Pancreas (tissue), 10 donors: ENCODE measurements around the gene C19orf53. TPM values are rescaled to one million over a fixed set of nuclear protein-coding genes. Genes with fewer than 3 reads are reported as not detected.

Experiments
- ATAC-seq, 4 donors: fragments of 200-7000 bp; cut with Tn5 transposase; one replicate each; pipeline versions ENCODE4 v1.8.0 to v1.9.1; 2020; ENCODE audit warnings: mild to moderate bottlenecking in 4 of 4, moderate library complexity in 4 of 4
- DNase-seq, 6 donors: peaks; one replicate each; pipeline ENCODE4 v3.0.0-alpha.2; 2020
- FAIRE-seq: peaks from 2 replicates; lab custom pipeline; 2012; peaks lifted over from hg19 to GRCh38; lab: Jason Lieb, UNC
- H3K27ac ChIP-seq, 4 donors: fragments of 200-600 bp; sonication (generic); 1 replicate in 3 of 4; 2 replicates in 1 of 4; pipeline versions ENCODE4 v1.5.0 to v1.8.0; 2020
- H3K27me3 ChIP-seq, 4 donors: fragments of 200-600 bp; one replicate each; pipeline ENCODE4 v1.8.0; 2021
- H3K36me3 ChIP-seq, 3 donors: fragments of 200-600 bp; sonication (generic) in 1 of 3; one replicate each; pipeline versions ENCODE4 v1.5.0 to v1.8.0; 2020 to 2021
- H3K4me1 ChIP-seq, 3 donors: fragments of 200-600 bp; one replicate each; pipeline ENCODE4 v1.8.0; 2021
- H3K4me3 ChIP-seq, 4 donors: fragments of 200-600 bp; sonication (generic) in 2 of 4; one replicate each; pipeline versions ENCODE4 v1.5.0 to v1.8.0; 2020 to 2021
- H3K9me3 ChIP-seq, 4 donors: fragments of 200-600 bp; one replicate each; pipeline ENCODE4 v1.8.0; 2021
- CTCF ChIP-seq, 4 donors: fragments of 200-600 bp; sonication (generic) in 3 of 4; IDR thresholded peaks; one replicate each; pipeline versions ENCODE4 v1.5.0 to v1.8.0; 2021; ENCODE audit warnings: antibody characterized with exemption in 4 of 4
- WGBS, 2 donors: extraction: QIAGEN DNeasy Blood & Tissue Kit; methylation state at CpG; one replicate each; pipeline ENCODE4 v1.1.7; 2013; 5-methylcytosine and 5-hydroxymethylcytosine counted together
- intact Hi-C, 3 donors: fragments of 100-400 bp; cut with DNase I; formaldehyde crosslinking; loops; one replicate each; pipeline versions ENCODE4 v1.11.1 to v1.14.2; 2022
- polyA plus RNA-seq, 2 donors: library from polyadenylated mRNA; stranded (reverse); fragments of 200-250 nt; gene quantifications; one replicate each; pipeline ENCODE4 v1.2.3, GENCODE V29; 2013
- total RNA-seq, 6 donors: library from RNA; stranded (reverse); fragmentation: NEBNext Ultra II Directional in 4 of 6; extraction: Animal tissue kit (Norgen Biotek cat#: 25700) in 4 of 6; gene quantifications; one replicate each; pipeline versions ENCODE4 v1.2.1 to v1.2.4, GENCODE V29; 2021 to 2023
- donor health status: healthy with polysubstance abuse.
- donor health status: DM: no; HTN: no; CAD: no; lungs with moderate emphysema.
- donor health status: DM: no; HTN: no; CAD: no.
- donor health status: control.
- donor health status: control.
- donor health status: Bipolar disorder and iron deficiency.
- donor health status: DM: yes; HTN: yes; CAD: no.
- donor health status: DM: no; HTN: no; CAD: no.
- donor health status: DM: no; HTN: no; CAD: no.
- donor health status: DM: yes; HTN: yes; CAD: no.

C19orf53 gene
- total and polyA plus RNA-seq, 8 donors: 18.9 to 99.0 (median 32.1) TPM

- 95 to 97% methylated on average over 2 of the region's 2 CpGs for WGBS, 2 donors
- Histone ChIP-seq H3K27ac (no peak overlapping the region), H3K9me3 (no peaks in the 10 kb centered on the region), H3K4me1 (no peaks in the 10 kb centered on the region), H3K4me3 (no peak overlapping the region), H3K36me3 (no peaks in the 10 kb centered on the region), H3K27me3 (no peaks in the 10 kb centered on the region)
- no peak for ATAC-seq
- no peak for DNase-seq
- no peak for FAIRE-seq
- TF ChIP-seq CTCF (IDR thresholded peaks at IDR 0.05): no peak
- intact Hi-C loops: no loop called here
Measured at GRCh38 chr19:13821292-13821691, 47.0 kb downstream of the C19orf53 start.

- no peak for FAIRE-seq
- Histone ChIP-seq H3K27me3 (no peaks in the 10 kb centered on the region), H3K27ac (no peak overlapping the region), H3K36me3 (no peaks in the 10 kb centered on the region), H3K4me3 (no peak overlapping the region), H3K4me1 (no peaks in the 10 kb centered on the region), H3K9me3 (no peaks in the 10 kb centered on the region)
- intact Hi-C loops: no loop called here
- no peak for TF ChIP-seq CTCF (IDR thresholded peaks at IDR 0.05)
- peak in 1 of 6 donors; percentile 72 for DNase-seq
- 85 to 86% methylated on average over 7 to 8 of the region's 8 CpGs for WGBS, 2 donors
- no peak for ATAC-seq
Measured at GRCh38 chr19:13823256-13823655, 49.0 kb downstream of the C19orf53 start.

- DNase-seq (no peak), ATAC-seq (no peak), FAIRE-seq (no peak)
- intact Hi-C loops: no loop called here
- Histone ChIP-seq H3K27me3 (no peaks in the 10 kb centered on the region), H3K27ac (no peak overlapping the region), H3K9me3 (no peaks in the 10 kb centered on the region), H3K4me3 (no peak overlapping the region), H3K36me3 (no peaks in the 10 kb centered on the region), H3K4me1 (no peaks in the 10 kb centered on the region)
- no peak for TF ChIP-seq CTCF (IDR thresholded peaks at IDR 0.05)
- WGBS, 2 donors: 85 to 87% methylated on average over 2 of the region's 2 CpGs
Measured at GRCh38 chr19:13823901-13824300, 49.6 kb downstream of the C19orf53 start.

GRCh38 chr19:13824703-13825102 lies 50.4 kb downstream of the C19orf53 start:
- DNase-seq: no peak
- no peak overlapping the region for H3K27ac ChIP-seq
- intact Hi-C loops: no loop called here
- ATAC-seq: no peak
- H3K4me3 ChIP-seq: no peak overlapping the region
- H3K9me3 ChIP-seq: no peaks in the 10 kb centered on the region
- no peak for TF ChIP-seq CTCF (IDR thresholded peaks at IDR 0.05)
- no peaks in the 10 kb centered on the region for H3K4me1 ChIP-seq
- H3K27me3 ChIP-seq: no peaks in the 10 kb centered on the region
- no peaks in the 10 kb centered on the region for H3K36me3 ChIP-seq
- FAIRE-seq: no peak

- Histone ChIP-seq H3K9me3 (no peaks in the 10 kb centered on the region), H3K27ac (no peak overlapping the region), H3K27me3 (no peaks in the 10 kb centered on the region), H3K4me3 (no peak overlapping the region), H3K36me3 (peaks cover 0 to 6% (median 0%) of the 10 kb centered on the region in 3 donors), H3K4me1 (no peaks in the 10 kb centered on the region)
- WGBS, 2 donors: 89% methylated on average over 30 of the region's 30 CpGs
- no peak for TF ChIP-seq CTCF (IDR thresholded peaks at IDR 0.05)
- DNase-seq: peak in 3 of 6 donors; percentile 16 to 74 (median 61)
- FAIRE-seq: no peak
- peak in 3 of 4 donors; percentile 15 to 48 (median 40) for ATAC-seq
- intact Hi-C loops: no loop called here
Measured at GRCh38 chr19:13825489-13826441, 51.5 kb downstream of the C19orf53 start.
